Left ventricle myocardium inferior (tissue), 1 donor: ENCODE measurements around the gene TNFRSF4. TPM values are rescaled to one million over a fixed set of nuclear protein-coding genes. Genes with fewer than 3 reads are reported as not detected.
A peak's percentile ranks its signal among the peaks of the same experiment; 100 is the strongest.

Experiments
- DNase-seq: peaks from one replicate; pipeline ENCODE4 v3.0.0-alpha.2; 2020
- H3K27ac ChIP-seq: fragments of 200-600 bp; replicated peaks from 2 replicates; pipeline ENCODE4 v1.8.0; 2021
- H3K27me3 ChIP-seq: fragments of 200-600 bp; 2 replicates; pipeline ENCODE4 v1.8.0; 2021; ENCODE audit warnings: low read depth
- H3K36me3 ChIP-seq: fragments of 200-600 bp; 2 replicates; pipeline ENCODE4 v1.8.0; 2021
- H3K4me1 ChIP-seq: fragments of 200-600 bp; 2 replicates; pipeline ENCODE4 v1.8.0; 2021
- H3K4me3 ChIP-seq: fragments of 200-600 bp; 2 replicates; pipeline ENCODE4 v1.8.0; 2021; ENCODE audit warnings: mild to moderate bottlenecking, moderate library complexity
- H3K9me3 ChIP-seq: fragments of 200-600 bp; replicated peaks from 2 replicates; pipeline ENCODE4 v1.8.0; 2021
- intact Hi-C: fragments of 100-400 bp; cut with micrococcal nuclease; formaldehyde crosslinking; loops from one replicate; pipeline ENCODE4 v1.11.0; 2022
- total RNA-seq: library from RNA; stranded (reverse); fragmentation: NEBNext Ultra II Directional; extraction: Animal tissue kit (Norgen Biotek cat#: 25700); gene quantifications from one replicate; pipeline ENCODE4 v1.2.1, GENCODE V29; 2021
- TF ChIP-seq, protein P1 (sequence below): fragments of 200-600 bp; IDR thresholded peaks from 2 replicates; pipeline ENCODE4 v1.8.0; 2021; ENCODE audit warnings: antibody characterized with exemption, mild to moderate bottlenecking, borderline replicate concordance
- donor health status: DM: no; HTN: yes; CAD: no; lungs with severe emphysema.

Gene TNFRSF4
- total RNA-seq, 1 donor from 2014 or later = 2.2 TPM

DNA sequence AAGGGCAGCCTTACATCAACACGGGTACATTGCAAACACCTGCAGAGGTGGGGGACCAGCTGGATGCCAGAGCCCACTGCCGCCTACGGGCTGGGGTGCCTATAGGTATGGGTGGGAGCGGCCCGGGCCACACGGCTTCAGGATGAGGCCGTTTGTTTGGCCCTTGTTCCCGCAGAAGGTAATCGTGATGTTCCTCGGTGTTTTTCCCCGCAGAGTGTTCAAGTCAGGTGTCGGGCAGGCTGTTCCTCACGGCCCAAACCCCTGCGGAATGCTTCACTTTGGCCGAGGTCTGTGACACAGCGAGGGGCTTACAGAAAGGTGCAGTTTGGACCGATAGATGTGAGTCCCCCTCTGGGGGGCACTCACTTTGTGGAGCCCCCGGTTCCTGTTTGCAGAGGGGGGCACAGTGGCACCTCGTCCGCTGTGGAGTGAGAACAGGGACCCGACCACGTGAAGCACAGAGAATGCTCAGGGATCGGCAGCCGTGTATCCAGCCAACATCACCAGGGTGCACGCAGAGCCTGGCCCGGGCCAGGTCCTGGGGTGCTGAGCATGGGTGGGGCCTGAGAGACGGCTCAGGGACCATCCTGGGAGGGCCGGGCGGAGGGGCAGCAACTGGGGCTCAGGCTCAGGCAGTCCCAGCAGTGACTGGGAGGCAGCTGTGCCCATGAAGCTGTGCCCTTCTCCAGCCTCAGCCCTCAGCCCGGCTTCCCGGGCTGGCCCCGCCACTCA lies 40.7 kb downstream of the TNFRSF4 start:
- Histone ChIP-seq H3K9me3 (peaks cover 4% of the 10 kb centered on the region), H3K4me3 (no peak overlapping the region), H3K27me3 (peaks cover 100% of the 10 kb centered on the region), H3K36me3 (no peaks in the 10 kb centered on the region), H3K4me1 (peaks cover 7% of the 10 kb centered on the region), H3K27ac (no peak overlapping the region)
- TF ChIP-seq, protein P1, sequence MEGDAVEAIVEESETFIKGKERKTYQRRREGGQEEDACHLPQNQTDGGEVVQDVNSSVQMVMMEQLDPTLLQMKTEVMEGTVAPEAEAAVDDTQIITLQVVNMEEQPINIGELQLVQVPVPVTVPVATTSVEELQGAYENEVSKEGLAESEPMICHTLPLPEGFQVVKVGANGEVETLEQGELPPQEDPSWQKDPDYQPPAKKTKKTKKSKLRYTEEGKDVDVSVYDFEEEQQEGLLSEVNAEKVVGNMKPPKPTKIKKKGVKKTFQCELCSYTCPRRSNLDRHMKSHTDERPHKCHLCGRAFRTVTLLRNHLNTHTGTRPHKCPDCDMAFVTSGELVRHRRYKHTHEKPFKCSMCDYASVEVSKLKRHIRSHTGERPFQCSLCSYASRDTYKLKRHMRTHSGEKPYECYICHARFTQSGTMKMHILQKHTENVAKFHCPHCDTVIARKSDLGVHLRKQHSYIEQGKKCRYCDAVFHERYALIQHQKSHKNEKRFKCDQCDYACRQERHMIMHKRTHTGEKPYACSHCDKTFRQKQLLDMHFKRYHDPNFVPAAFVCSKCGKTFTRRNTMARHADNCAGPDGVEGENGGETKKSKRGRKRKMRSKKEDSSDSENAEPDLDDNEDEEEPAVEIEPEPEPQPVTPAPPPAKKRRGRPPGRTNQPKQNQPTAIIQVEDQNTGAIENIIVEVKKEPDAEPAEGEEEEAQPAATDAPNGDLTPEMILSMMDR = no peak
- DNase-seq = peak; percentile 11
- intact Hi-C loops = no loop called here

DNA sequence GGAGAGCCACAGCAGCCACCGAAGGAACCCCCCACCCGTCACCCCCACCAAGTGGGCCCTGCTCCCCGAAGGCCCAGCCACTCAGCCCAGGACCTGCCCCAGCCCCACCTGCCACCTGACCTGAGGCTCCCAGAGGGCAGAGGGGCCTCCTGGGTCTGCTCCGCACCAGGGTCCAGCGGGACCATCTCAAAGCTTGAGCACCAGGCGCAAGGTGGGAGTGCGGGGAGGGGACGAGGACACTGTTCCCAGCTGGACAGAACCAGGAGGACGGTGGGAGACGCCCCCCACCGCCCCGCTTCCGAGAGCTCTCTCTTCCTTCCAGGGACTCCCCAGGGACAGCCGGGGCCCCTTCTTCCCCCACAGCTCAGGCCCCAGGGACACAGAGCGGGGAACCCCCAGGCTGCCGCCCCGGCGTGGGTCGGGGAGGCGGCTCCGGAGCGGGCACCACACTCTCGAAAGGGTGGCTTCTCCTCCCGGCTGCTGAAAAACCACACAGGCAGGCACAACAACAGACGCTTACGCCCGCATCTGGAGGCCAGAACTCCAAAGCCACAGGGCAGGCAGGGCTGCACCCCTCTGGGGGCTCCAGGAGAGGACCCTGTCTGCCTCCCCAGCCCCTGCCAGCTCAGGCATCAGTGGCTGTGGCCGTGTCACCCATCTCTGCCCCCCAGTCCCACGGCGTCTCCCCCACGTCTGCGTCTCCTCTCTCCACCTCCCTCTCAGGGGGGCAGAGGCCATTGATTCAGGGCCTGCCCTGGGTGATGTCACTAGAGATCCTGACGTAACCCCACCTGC lies 42.2 kb downstream of the TNFRSF4 start:
- peaks cover 100% of the 10 kb centered on the region for H3K27me3 ChIP-seq

DNA sequence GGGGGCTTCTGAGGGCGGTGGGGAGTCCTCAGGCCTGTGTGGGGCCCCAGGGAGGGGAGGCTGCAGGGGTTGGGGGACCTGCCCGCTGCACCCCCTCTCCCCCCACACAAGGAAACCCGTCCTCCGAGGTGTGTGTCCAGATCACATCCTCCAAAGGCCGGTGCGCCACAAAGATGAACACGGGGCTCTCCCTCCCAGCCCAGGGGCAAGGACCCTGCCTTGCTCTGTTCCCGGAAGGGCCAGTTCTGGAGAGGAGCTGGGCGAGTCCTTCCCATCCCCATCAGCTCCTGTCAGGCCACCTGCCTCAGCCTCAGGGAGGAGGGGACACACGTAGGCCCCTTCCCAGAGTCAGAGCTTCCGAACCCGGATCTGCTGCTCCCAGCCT lies 42.8 kb downstream of the TNFRSF4 start:
- intact Hi-C loops = no loop called here
- H3K27me3 ChIP-seq = peaks cover 100% of the 10 kb centered on the region
- peaks cover 4% of the 10 kb centered on the region for H3K9me3 ChIP-seq
- no peaks in the 10 kb centered on the region for H3K36me3 ChIP-seq
- H3K4me3 ChIP-seq = no peak overlapping the region
- peaks cover 7% of the 10 kb centered on the region for H3K4me1 ChIP-seq
- DNase-seq = no peak
- TF ChIP-seq, protein P1 = no peak
- H3K27ac ChIP-seq = no peak overlapping the region

More for the DNA sequence above, 42.2 kb downstream of the TNFRSF4 start:
- intact Hi-C loops = no loop called here
- DNase-seq = no peak
- Histone ChIP-seq H3K9me3 (peaks cover 4% of the 10 kb centered on the region), H3K36me3 (no peaks in the 10 kb centered on the region), H3K4me3 (no peak overlapping the region), H3K27ac (no peak overlapping the region), H3K4me1 (peaks cover 7% of the 10 kb centered on the region)
- TF ChIP-seq, protein P1 = no peak

DNA sequence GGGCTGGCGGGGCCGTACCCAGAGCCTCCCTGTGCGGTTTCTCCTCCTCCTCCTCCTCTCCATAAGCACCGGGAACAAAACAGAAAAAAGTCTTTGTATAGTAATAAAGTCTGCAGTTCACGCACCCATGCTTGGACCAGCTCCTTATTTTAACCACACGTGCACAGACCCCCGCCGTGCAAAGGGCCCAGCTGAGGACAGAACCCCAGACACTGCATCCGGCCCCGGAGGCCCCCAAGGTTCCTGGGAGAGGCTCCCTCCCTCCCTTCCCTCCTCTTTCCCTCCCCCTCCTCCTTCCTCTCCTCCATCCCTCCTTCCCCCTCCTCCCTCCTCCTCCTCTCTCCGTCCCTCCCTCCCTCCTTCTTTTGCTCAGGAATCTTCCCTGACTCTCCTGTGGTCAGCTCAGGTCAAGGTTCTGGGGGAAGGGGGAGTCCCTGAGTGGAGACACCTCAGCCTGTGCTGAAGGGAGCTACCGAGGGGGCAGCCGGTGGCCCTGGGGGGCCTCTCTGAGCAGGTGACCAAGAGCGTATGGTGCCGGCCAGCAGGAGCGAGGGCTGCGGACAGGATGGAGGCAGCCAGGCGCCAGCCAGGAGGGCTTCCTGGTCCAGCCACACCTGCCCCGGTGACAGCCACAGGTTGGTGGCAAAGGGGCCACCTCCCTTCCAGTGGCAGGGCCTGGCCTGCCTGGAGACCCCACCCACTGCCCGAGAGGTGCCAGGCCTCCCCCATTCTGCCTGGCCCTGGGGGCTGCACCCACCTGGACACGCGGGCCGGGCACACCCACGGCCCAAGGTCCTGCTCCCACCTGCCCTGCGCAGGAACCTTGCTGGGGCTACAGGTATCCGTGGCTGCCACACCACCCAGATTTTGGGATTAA lies 43.5 kb downstream of the TNFRSF4 start:
- no peak for DNase-seq
- no peak overlapping the region for H3K27ac ChIP-seq
- H3K9me3 ChIP-seq = peaks cover 3% of the 10 kb centered on the region
- TF ChIP-seq, protein P1 = no peak
- H3K27me3 ChIP-seq = peaks cover 100% of the 10 kb centered on the region
- intact Hi-C loops = no loop called here
- H3K36me3 ChIP-seq = no peaks in the 10 kb centered on the region
- no peak overlapping the region for H3K4me3 ChIP-seq
- peaks cover 7% of the 10 kb centered on the region for H3K4me1 ChIP-seq

DNA sequence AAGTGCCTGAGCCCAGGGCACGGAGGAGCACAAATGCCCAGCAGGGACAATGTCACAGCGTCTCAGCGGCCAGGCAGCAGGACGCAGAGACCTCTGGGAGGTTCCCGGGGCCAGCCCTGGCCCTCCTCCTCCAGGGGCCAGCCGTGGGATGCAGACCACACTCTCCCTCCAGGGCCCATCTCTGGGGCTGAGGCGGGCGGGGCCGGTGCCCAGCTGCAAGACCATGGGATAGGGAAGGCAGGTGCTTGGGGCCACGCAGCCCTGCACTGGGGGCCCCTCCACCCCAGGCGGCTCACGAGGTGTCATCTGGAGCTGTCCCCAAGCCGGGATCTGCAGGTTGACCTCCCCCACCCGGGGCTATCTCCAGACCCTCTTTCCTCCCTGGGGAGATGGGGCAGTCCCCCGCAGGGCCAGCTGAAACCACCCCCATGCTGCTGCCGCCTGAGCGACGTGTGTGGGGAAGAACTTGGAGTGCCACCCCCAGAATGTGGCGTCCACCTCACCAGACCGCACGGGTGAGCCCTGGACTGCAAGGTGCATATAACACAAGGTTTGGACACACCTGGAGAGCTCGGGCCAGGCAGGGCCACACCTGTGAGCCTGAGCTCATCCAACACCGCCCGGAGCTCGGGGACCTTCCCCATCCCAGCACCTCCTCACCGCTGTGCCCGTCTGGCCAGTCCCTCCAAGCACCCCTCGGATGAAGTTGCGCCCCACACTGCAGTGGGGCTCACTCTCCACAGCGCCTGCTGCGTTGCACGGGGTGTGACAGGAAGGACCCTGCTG lies 44.3 kb downstream of the TNFRSF4 start:
- H3K27me3 ChIP-seq = peaks cover 100% of the 10 kb centered on the region
- H3K9me3 ChIP-seq = no peaks in the 10 kb centered on the region
- no peak overlapping the region for H3K27ac ChIP-seq
- H3K4me1 ChIP-seq = peaks cover 7% of the 10 kb centered on the region
- DNase-seq = peak; percentile 6
- intact Hi-C loops = no loop called here
- H3K4me3 ChIP-seq = no peak overlapping the region
- no peaks in the 10 kb centered on the region for H3K36me3 ChIP-seq
- TF ChIP-seq, protein P1 = no peak
